Measurements from ENCODE around the gene VILL.

Gene VILL

GRCh38 chr3:37980462-37981347, 9.9 kb upstream of the VILL start:
- H4K20me1 ChIP-seq (ENCODE audit: insufficient read depth, low read length) = no peaks in the 10 kb centered on the region
- no peak overlapping the region for H3K4me2 ChIP-seq (ENCODE audit: low read length)
- TF ChIP-seq CTCF (IDR thresholded peaks at IDR 0.05; ENCODE audit: low read depth, low read length) (no peak), EZH2phosphoT487 (IDR thresholded peaks at IDR 0.05; ENCODE audit: low read depth) (no peak)
- no peaks in the 10 kb centered on the region for H3K36me3 ChIP-seq (replicated peaks; ENCODE audit: low read depth, low read length)
- no peaks in the 10 kb centered on the region for H3K79me2 ChIP-seq (ENCODE audit: low read length)
- peaks cover 13% of the 10 kb centered on the region for H3K27me3 ChIP-seq (ENCODE audit: low read depth, low read length)
- no peaks in the 10 kb centered on the region for H3K9me3 ChIP-seq (ENCODE audit: insufficient read depth, low read length)
- no peak overlapping the region for H3K9ac ChIP-seq (ENCODE audit: low read length)
- H3K4me1 ChIP-seq (ENCODE audit: low read length) = no peaks in the 10 kb centered on the region
- no peak overlapping the region for H2AFZ ChIP-seq (ENCODE audit: low read depth, low read length)
- H3K4me3 ChIP-seq (ENCODE audit: low read length) = no peak overlapping the region
- H3K27ac ChIP-seq (ENCODE audit: low read length) = no peak overlapping the region

- H3K36me3 ChIP-seq (replicated peaks; ENCODE audit: low read depth, low read length) = no peaks in the 10 kb centered on the region
- peaks cover 13% of the 10 kb centered on the region for H3K27me3 ChIP-seq (ENCODE audit: low read depth, low read length)
- no peaks in the 10 kb centered on the region for H3K79me2 ChIP-seq (ENCODE audit: low read length)
- no peaks in the 10 kb centered on the region for H3K4me1 ChIP-seq (ENCODE audit: low read length)
- H2AFZ ChIP-seq (ENCODE audit: low read depth, low read length) = no peak overlapping the region
- TF ChIP-seq EZH2phosphoT487 (IDR thresholded peaks at IDR 0.05; ENCODE audit: low read depth) (no peak), CTCF (IDR thresholded peaks at IDR 0.05; ENCODE audit: low read depth, low read length) (no peak)
- no peaks in the 10 kb centered on the region for H4K20me1 ChIP-seq (ENCODE audit: insufficient read depth, low read length)
- no peaks in the 10 kb centered on the region for H3K9me3 ChIP-seq (ENCODE audit: insufficient read depth, low read length)
- no peak overlapping the region for H3K9ac ChIP-seq (ENCODE audit: low read length)
- no peak overlapping the region for H3K4me3 ChIP-seq (ENCODE audit: low read length)
- no peak overlapping the region for H3K27ac ChIP-seq (ENCODE audit: low read length)
- no peak overlapping the region for H3K4me2 ChIP-seq (ENCODE audit: low read length)
Observed at GRCh38 chr3:37981348-37981664, 9.3 kb upstream of the VILL start.

- Histone ChIP-seq H3K9me3 (ENCODE audit: insufficient read depth, low read length) (no peaks in the 10 kb centered on the region), H3K4me1 (ENCODE audit: low read length) (no peaks in the 10 kb centered on the region), H3K4me2 (ENCODE audit: low read length) (no peak overlapping the region), H3K9ac (ENCODE audit: low read length) (no peak overlapping the region), H3K4me3 (ENCODE audit: low read length) (no peak overlapping the region), H3K27me3 (ENCODE audit: low read depth, low read length) (peaks cover 13% of the 10 kb centered on the region), H3K27ac (ENCODE audit: low read length) (no peak overlapping the region), H4K20me1 (ENCODE audit: insufficient read depth, low read length) (no peaks in the 10 kb centered on the region), H3K79me2 (ENCODE audit: low read length) (no peaks in the 10 kb centered on the region), H2AFZ (ENCODE audit: low read depth, low read length) (no peak overlapping the region), H3K36me3 (replicated peaks; ENCODE audit: low read depth, low read length) (no peaks in the 10 kb centered on the region)
- TF ChIP-seq EZH2phosphoT487 (IDR thresholded peaks at IDR 0.05; ENCODE audit: low read depth) (no peak), CTCF (IDR thresholded peaks at IDR 0.05; ENCODE audit: low read depth, low read length) (no peak)
Observed at GRCh38 chr3:37982331-37982730, 8.3 kb upstream of the VILL start.

GRCh38 chr3:37984051-37984450, 6.5 kb upstream of the VILL start:
- TF ChIP-seq EZH2phosphoT487 (IDR thresholded peaks at IDR 0.05; ENCODE audit: low read depth) = no peak
- no peak for TF ChIP-seq CTCF (IDR thresholded peaks at IDR 0.05; ENCODE audit: low read depth, low read length)
- Histone ChIP-seq H4K20me1 (ENCODE audit: insufficient read depth, low read length) (no peaks in the 10 kb centered on the region), H2AFZ (ENCODE audit: low read depth, low read length) (no peak overlapping the region), H3K27me3 (ENCODE audit: low read depth, low read length) (peaks cover 11% of the 10 kb centered on the region), H3K36me3 (replicated peaks; ENCODE audit: low read depth, low read length) (no peaks in the 10 kb centered on the region), H3K27ac (ENCODE audit: low read length) (no peak overlapping the region), H3K9me3 (ENCODE audit: insufficient read depth, low read length) (no peaks in the 10 kb centered on the region), H3K79me2 (ENCODE audit: low read length) (no peaks in the 10 kb centered on the region), H3K9ac (ENCODE audit: low read length) (no peak overlapping the region), H3K4me3 (ENCODE audit: low read length) (no peak overlapping the region), H3K4me1 (ENCODE audit: low read length) (no peaks in the 10 kb centered on the region), H3K4me2 (ENCODE audit: low read length) (no peak overlapping the region)

Measured in OCI-LY3 (cell line).